Measurements from ENCODE around the gene AP1M1.
"Not testable (repeated sequence)": the region's sequence is repeated elsewhere in the genome, so short reads cannot be mapped to it uniquely, and the experiment has no call there.

AP1M1 gene

GRCh38 chr19:16261584-16262368, 64.1 kb downstream of the AP1M1 start:
- no peak for DNase-seq (ENCODE audit: low read depth)

- DNase-seq (ENCODE audit: low read depth), result no peak
Measured at GRCh38 chr19:16262618-16263017, 64.9 kb downstream of the AP1M1 start.

GRCh38 chr19:16263141-16263761, 65.5 kb downstream of the AP1M1 start:
- no peak for DNase-seq (ENCODE audit: low read depth)

GRCh38 chr19:16265205-16265604, 67.5 kb downstream of the AP1M1 start:
- no peak for DNase-seq (ENCODE audit: low read depth)

GRCh38 chr19:16265890-16266585, 68.3 kb downstream of the AP1M1 start:
- DNase-seq (ENCODE audit: low read depth), result no peak

DNA sequence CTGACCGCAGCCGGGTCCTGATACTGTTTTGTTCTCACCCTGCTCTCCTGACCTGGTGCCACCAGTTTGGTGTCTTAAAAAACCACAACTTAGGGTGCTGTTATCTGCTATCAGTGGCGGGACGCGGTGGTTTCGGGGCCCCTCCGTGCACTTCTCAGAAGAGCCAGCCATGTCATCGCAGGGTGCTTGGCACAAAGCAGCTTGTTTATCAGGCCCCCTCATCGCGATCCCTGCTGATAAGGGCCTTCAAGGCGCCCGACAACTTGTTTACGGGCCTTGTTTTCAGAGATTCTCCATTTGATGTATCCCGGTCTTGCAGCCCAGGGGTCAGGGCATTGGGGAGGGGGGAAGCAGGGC, 68.9 kb downstream of the AP1M1 start:
- no peak for DNase-seq (ENCODE audit: low read depth)

- DNase-seq (ENCODE audit: low read depth), result no peak
Measured at GRCh38 chr19:16268676-16269319, 71.1 kb downstream of the AP1M1 start.

DNA sequence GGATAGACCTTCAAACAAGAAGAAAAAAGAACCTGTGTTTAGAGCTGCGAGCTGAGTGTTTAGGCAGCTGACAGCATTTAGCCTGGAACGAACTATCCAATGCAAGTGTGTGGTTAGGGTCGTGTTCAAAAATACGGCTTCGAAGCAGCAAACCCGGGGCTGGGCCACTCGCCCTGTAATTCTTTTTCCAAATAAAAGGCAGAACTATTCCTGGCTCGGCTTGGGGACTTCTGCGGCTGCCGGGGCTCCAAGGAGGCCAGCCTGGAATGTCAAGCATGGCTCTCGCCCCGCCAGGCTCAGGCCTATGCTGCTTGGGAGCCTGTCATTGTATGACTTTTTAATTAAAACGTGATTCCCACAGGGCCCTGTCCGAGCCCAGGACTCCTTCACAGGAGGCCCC, 75.2 kb downstream of the AP1M1 start:
- DNase-seq (ENCODE audit: low read depth), result no peak

DNA sequence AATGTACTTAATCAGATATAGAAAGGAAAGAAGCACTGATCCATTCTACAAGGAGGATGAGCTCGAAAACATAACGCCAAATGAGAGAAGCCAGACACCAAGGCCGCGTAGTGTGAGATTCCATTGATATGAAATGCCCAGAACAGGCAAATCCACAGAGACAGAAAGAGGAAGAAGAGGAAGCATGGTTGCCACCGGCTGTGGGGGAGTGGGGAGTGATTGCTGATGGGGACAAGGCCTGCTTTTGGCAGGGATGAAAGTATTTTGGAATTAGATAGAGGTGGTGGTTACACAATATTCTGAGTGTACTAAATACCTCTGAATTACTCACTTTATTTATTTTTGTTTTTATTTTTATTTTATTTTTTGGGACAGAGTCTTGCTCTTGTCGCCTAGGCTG, 76.7 kb downstream of the AP1M1 start:
- DNase-seq (ENCODE audit: low read depth), result no peak

DNA sequence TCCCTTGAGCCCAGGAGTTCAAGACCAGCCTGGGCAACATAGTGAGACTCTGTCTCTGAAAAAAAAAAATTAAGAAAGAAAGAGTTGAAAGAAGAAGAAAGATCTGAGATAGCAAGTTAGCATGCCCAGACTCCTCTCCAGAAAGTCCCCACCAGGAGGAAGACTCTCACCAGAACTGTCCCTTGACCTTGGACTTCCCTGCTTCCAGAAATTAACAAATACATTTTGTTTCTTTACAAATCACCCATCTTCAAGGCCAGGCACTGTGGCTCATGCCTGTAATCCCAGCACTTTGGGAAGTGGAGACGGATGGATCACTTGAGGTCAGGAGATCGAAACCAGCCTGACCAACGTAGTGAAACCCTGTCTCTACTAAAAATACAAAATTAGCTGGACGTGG, 82.6 kb downstream of the AP1M1 start:
- no peak for DNase-seq (ENCODE audit: low read depth)

GRCh38 chr19:16281743-16282142, 84.0 kb downstream of the AP1M1 start:
- no peak for DNase-seq (ENCODE audit: low read depth)

- DNase-seq (ENCODE audit: low read depth), result peak; percentile 28
Measured at GRCh38 chr19:16283210-16284061, 85.7 kb downstream of the AP1M1 start.

- DNase-seq (ENCODE audit: low read depth), result no peak
Measured at GRCh38 chr19:16284505-16284904, 86.8 kb downstream of the AP1M1 start.

DNA sequence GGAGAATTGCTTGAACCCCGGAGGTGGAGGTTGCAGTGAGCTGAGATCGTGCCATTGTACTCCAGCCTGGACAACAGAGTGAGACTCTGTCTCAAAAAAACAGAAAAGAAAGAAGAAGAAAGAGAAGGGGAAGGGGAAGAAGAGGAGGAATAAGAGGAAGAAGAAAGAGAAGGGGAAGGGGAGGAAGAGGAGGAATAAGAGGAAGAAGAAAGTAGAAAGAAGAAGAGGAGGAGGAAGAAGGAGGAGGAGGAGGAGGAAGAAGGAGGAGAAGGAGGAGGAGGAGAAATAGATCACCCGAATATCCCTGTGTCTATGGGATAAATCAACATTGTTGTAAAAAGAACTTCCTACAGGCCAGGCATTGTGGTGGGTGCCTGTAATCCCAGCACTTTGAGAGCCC, 87.4 kb downstream of the AP1M1 start:
- DNase-seq (ENCODE audit: low read depth), result not testable (repeated sequence)

DNA sequence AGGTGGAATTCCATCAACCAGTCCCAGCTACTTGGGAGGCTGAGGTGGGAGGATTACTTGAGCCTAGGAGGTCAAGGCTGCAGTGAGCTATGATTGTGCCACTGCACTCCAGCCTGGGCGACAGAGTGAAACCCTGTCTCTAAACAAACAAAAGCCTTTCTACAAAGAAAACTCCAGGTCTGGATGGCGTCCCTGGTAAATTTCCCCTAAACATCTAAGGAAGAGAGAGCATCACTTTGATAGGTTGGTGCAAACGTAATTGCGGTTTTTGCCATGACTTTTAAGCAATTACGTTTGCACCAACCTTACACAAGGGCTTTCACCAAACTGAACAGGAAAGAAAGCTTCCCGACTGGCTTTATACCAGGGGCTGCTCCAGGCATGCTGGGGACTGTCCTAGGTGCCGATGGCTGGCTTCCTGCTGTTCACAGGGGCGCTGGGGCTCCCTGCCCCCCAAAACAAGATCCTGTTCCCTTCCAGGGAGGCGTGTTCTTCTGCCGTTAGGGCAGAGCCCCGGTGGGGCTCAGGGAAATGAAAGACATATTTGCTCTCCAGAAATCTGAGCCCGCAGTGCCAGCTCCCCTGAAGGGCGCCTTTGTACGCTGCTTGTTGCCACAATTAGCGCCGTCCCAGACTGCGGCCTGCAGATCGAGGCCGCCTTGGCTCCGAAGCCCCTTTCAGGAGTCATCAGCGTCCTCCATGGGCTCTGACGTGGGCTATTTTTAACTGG, 88.2 kb downstream of the AP1M1 start:
- no peak for DNase-seq (ENCODE audit: low read depth)

DNA sequence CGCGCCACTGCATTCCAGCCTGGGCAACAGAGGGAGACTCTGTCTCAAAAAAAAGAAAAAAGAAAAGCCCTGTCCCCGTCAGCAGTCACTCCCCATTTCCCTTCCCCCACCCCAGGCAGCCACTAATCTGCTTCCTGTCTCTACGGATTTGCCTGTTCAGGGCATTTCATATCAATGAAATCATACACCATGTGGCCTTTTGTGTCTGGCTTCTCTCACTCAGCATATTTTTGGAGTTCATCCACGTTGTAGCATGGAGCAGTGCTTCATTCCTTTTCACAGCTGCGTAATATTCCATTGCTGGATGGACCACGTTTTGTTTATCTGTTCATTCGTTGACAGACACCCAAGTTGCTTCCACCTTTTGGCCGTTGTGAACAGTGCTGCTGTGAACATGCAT, 90.8 kb downstream of the AP1M1 start:
- peak; percentile 19 for DNase-seq (ENCODE audit: low read depth)

DNA sequence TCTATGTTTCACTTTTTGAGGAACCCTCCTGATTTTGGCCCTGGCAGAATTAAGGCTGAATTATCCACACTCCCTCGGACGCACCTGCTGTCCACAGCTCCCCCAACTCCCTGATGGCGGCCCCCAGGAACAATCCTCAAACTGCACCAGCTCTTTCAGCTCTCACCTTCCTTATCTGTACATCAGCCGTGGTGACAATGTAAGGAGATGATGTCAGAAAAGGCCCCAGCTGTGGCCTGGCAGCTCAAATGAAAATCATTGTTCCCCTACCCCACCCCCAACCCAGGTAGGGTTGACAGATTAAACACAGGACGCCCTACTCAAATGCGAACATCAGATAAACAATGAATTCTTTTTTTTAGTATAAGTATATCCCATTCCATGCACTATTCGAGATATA, 91.9 kb downstream of the AP1M1 start:
- no peak for DNase-seq (ENCODE audit: low read depth)

DNA sequence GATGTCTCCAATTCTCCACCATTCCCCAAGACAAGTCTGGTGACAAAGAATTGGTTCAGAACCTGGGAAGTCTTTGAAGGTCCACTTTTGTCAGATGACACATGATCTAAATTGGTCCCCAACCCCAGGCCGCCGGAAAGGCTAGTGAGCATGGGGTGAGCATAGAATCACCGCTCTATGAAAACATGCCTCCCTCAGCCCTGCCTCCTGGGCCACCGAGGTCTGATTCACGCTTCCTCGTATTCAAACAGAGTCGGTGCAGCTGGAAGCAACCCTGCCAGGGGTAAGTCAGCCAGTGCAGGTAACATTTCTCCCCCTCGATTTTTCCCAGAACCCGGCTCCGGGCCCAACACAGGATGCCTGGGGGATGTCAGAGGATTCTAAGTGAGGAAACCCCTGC, 93.0 kb downstream of the AP1M1 start:
- DNase-seq (ENCODE audit: low read depth), result no peak

- peak; percentile 72 for DNase-seq (ENCODE audit: low read depth)
Measured at GRCh38 chr19:16293118-16294091, 95.7 kb downstream of the AP1M1 start.

GRCh38 chr19:16295057-16295456, 97.3 kb downstream of the AP1M1 start:
- no peak for DNase-seq (ENCODE audit: low read depth)
